NCI-H2171 treated with DMSO at 0.1 percent for 48 hours (cell line): Measurements from ENCODE around the gene DIP2C.
"Not testable (repeated sequence)": the region's sequence is repeated elsewhere in the genome, so short reads cannot be mapped to it uniquely, and the experiment has no call there.

Experiments used
- DNase-seq: peaks from one replicate; lab custom pipeline; 2025; lab: John Stamatoyannopoulos, UW

DIP2C gene

DNA sequence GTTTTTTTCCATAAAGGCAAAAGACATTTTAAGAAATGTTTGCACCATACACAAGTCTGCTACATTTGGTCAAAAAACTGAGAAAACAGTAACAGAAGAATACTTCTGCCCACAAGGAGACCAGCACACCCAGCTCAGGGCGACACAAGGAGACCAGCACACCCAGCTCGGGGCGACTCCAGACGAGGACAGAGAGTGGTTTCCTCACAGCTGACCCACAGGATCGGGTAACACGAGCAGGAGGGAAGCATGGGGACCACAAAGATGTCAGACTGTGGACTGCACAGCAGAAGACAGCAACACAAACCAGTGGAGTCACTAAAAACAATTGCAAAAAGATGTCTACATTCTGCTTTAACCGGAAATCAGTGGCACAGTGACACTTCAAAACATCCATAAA lies 237.6 kb downstream of the DIP2C start:
- no peak for DNase-seq

DNA sequence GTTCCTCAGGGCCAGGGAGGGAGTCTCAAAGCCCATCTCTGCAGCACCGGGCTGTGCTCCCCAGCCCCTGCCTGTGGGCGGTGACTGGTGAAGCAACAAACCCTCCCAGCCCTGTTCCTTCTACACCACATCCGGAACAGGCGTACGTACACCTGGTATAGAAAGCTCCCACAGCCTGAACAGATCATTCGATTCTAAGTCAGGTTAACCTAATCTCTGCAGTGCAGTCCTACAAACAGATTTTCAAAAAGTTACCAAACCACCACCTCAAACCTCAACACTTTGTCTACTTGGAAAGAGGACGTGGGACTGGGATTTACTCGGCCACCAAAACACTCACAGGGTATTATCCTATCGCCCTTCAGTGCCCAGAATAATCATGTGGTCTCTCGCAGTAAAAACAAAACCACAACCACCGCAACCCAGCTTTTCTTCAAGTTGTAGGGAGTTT lies 238.4 kb downstream of the DIP2C start:
- no peak for DNase-seq

DNA sequence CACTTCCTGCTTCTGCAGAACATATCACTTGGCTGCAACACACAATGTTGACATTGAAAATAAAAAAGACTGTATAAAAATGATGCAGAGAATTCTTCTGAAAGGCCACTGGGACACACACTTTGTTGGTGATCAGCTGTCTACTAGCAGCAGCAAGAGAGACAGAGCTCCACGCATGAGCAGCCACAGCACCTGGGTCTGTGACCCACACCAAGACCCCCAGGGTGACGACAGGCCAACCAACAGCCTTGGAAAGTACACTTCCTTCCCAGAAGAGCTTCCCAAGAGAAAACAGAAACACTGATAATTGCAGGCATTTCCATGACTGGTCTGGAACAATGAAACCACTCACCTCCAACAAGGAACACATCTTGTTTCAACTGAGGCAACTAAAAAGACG lies 239.0 kb downstream of the DIP2C start:
- no peak for DNase-seq

DNA sequence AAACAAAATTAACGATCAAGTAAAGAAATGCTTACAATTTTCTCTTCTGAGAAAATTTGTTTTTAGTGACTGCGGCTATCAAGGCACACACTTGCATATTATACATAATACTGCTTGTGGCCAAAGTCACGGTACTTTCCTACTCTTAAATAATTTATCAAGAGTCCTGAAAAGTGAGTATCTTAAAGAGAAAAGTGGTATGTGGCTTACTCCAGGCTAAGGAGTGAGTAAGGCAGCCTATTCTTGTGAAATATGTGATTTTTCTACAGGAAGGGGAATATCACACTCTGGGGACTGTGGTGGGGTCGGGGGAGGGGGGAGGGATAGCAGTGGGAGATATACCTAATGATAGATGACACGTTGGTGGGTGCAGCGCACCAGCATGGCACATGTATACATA lies 240.1 kb downstream of the DIP2C start:
- not testable (repeated sequence) for DNase-seq

DNA sequence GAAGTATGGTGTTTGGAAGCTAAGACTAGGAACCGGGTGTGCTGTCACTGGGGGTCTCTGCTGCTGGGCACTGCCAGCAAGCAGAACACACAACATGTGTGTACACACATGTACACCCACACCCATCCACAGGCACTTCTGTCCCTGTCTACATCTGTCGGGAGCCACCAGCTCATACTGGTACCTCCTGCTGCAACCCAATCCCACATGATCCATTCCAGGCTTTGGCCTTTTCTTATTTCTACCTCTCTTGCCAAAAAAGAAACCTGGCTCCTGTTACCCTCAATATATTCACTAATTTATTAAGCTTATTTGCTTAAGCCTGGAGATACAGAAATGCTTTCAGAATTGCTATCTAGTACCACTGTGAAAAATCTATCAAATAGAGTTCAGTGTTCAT lies 246.0 kb downstream of the DIP2C start:
- no peak for DNase-seq

DNA sequence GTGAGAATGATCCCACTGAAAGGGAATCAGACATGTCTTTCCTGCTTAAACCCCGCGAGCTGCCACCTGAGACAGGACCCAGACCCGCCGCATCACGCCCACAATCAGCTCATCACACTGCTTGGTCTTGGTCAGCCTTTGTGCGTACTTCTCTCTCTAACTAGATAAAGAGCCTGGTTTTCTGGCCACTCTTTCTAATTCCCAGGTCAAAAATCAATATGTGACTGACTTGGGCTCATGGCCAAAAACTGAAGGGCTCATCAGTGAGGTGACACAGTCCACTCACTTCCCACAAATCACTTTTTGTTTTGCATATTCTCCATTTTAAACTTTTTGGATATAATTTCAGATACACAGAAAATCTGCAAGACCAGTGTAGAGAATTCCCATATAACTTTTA lies 247.3 kb downstream of the DIP2C start:
- no peak for DNase-seq

DNA sequence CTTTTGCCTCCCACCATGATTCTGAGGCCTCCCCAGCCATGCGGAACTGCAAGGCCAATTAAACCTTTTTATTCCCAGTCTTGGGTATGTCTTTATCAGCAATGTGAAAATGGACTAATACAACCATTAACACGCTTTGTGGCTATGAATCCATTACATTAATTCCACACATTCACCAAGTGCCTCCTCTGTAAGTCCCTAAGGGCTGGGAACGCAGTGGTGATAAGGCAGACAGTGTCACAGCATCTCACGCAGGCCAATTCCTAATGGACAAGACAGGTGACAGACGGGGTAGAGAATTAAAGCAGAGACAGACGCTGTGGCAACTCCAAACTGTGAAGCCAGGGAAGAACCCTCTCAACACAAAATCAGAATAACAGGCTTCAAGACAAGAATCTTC lies 247.8 kb downstream of the DIP2C start:
- DNase-seq: no peak

DNA sequence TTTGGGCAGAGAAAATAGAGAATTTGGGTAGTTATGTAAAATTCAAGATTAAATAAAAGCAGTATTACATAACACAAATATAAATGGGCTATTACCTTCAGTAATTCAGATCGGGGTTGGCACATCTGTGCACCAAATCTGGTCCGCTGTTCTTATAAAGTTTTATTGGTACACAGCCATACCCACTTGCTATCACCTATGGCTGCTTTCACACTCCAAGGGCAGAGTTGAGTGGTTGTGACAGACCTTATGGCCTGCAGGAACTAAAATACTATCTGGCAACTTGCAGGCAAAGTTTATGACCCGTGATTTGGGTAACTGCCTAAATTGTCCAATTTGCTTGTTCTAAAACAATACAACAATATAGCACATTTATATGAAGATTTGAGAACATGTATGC lies 249.3 kb downstream of the DIP2C start:
- no peak for DNase-seq

DNA sequence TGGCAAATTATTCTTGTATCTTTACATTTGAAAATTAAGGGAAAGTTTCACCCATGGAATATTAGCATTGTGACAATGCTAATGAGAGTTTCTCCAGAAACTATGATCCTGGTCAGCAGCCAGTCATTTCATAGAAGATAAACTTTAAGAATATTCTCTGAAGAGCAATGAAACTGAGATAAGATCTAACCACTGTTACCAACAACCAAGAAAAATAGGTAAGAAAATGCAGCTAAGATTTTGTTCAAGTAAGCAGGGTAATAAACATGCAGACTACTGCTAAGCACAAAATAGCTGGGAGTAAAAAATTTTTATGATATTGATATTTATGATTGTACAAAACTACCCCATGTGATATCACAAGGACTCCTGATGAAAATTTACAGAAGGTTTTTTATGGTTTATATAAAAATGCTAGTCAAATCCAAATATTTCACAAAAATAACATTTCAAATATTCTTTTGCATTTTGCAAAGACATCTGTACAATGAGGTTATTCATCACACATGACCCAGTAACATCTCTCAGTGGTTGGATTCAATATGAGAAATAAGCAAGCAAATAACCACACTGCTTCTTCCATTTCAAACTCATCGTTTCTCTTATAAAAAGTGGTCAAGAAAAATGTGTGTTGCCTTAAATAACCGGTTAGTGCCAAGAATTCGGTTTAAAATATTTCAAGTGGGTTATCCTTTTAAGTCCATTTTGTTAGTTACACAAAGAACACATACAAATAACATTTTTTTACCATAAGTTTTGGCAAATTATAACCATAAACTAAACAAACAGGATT lies 251.6 kb downstream of the DIP2C start:
- no peak for DNase-seq

DNA sequence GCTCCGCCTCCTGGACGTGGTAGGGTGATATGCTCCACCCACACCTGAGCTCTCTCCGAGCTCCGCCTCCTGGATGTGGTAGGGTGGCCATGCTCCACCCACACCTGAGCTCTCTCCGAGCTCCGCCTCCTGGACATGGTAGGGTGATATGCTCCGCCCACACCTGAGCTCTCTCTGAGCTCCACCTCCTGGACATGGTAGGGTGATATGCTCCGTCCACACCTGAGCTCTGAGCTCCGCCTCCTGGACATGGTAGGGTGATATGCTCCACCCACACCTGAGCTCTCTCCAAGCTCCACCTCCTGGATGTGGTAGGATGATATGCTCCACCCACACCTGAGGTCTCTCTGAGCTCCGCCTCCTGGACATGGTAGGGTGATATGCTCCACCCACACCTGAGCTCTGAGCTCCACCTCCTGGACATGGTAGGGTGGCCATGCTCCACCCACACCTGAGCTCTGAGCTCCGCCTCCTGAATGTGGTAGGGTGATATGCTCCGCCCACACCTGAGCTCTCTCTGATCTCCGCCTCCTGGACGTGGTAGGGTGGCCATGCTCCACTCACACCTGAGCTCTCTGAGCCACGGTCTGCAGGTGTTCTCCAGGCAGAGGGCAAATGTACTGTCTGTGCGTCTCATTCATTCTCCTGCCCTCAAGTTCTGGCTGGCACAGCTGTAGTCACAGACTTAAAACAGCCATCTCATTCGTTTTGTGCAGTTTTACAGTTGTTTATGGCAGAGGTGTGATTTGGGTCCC lies 252.4 kb downstream of the DIP2C start:
- DNase-seq: no peak

DNA sequence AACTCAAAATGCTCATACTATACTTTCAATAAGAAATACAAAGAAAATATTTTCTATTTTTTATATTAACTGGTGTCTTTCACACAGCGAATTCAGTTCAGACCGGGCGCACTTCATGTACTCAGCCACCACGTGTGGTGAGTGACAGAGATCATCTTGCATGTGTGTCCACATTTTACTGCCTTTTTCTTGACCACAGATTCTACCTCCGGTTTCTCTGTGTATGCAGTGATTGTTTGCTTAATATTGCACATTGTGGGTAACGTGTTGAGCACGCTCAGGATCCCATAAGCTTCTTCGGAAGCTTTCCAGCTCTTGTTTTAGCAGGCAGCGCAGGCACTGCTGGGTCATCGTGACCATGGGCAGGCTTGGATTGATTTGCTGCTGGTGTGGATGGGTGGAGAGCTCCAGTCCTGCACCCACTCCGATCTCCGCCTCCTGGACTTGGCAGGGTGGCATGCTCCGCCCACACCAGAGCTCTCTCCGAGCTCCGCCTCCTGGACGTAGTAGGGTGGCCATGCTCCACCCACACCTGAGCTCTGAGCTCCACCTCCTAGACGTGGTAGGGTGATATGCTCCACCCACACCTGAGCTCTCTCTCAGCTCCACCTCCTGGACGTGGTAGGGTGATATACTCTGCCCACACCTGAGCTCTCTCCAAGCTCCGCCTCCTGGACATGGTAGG lies 253.3 kb downstream of the DIP2C start:
- DNase-seq: no peak

DNA sequence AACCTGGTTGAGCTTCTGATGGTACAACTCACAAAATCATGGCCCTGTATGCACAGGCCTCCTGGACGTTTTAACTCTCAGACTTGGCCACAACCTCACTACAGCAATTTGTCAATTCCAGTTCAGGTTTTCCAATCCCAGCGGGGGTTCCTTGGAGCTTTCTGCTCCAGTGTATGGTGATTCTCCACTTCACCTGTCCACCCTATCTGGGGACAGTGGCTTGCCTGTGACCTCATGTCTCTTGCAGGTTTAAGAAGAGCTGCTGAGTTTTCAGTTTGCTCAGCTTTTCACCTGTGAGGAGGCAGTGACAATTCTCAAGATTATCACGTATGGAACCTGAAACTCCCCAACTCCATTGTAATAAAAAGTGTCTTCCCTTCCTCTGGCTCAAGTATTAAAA lies 254.1 kb downstream of the DIP2C start:
- DNase-seq: no peak

DNA sequence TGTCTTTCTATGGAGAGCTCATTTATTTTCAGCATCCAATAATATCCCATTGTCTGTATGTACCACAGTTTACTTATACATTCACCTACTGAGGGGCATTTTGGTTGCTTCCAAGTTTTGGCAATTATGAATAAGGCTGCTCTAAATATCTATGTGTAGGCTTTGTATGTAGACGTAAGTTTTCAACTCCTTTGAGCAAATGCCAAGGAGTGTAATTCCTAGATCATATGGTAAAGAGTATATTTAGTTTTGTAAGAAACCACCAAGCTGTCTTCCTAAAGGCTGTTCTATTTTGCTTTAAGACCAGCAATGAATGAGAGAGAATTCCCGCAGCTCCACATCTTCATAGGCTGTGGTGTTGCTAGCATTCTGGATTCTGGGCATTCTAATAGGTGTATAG lies 259.8 kb downstream of the DIP2C start:
- no peak for DNase-seq

DNA sequence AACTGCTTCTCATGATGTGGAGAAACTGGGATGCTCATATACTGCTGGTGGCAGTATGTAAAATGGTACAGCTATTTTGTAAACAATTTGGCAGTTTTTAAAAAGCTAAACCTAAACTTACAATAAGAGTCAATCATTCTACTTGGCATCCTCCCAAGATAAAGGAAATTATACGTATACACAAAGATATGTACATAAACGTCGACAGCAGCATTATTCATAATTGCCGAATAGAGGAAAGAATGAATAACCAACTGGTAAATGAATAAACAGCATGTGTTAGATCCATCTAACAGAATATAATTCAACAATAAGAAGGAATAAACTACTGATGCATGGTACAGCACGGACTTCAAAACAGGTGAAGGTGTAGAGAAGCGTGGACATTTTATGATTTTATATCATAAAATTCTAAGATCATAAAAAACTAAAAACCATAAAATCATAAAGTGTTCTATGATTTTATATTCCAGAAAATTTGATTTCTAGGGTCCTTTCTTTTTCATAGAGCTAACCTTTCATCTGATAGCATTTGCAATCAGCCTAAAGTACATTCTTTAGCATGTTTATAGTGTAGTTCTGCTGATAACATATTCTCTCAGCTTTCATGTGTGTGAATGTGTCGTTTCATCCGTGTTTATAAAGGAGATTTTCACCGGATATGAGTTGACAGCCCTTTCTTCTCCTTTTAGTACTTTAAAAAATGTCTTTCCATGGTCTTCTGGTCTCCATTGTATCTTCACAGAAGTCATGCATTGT lies 261.5 kb downstream of the DIP2C start:
- DNase-seq: no peak

DNA sequence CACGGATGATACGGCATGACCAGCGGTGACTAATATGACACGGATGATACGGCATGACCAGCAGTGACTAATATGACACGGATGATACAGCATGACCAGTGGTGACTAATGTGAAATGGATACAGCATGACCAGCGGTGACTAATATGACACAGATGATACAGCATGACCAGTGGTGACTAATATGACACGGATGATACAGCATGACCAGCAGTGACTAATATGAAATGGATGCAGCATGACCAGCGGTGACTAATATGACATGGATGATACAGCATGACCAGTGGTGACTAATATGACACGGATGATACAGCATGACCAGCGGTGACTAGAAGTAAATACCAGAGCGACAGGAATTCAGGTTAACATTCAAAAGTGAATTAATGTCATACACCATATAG lies 264.1 kb downstream of the DIP2C start:
- DNase-seq: not testable (repeated sequence)

DNA sequence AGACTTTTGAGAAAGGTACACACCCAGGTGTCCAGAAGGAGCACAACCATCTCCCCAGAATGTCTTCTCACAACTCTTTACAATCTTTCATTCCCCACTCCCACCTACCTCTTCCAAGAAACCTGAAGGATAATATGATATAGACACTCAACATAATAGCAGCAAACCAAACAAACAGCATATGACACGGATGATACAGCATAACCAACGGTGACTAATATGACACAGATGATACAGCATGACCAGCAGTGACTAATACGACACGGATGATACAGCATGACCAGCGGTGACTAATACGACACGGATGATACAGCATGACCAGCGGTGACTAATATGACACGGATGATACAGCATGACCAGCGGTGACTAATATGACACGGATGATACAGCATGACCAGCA lies 264.7 kb downstream of the DIP2C start:
- not testable (repeated sequence) for DNase-seq

DNA sequence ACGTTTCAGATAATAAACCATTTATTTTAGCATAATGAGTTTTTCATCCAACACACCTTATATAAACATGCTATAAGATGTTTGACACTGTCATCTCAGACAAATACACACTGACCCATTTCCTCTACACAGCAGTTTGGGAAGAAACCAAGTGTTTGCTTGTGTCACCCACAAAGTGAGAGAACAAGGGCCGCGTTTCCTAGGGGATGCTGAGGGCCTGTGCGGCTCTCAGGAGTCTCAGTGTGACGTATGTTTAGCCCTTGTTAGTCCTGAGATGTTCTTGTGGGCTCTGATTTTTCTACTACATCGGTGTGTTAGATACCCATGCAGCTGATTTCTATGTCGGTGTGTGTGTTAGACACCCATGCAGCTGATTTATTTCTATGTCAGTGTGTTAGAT lies 266.3 kb downstream of the DIP2C start:
- no peak for DNase-seq

DNA sequence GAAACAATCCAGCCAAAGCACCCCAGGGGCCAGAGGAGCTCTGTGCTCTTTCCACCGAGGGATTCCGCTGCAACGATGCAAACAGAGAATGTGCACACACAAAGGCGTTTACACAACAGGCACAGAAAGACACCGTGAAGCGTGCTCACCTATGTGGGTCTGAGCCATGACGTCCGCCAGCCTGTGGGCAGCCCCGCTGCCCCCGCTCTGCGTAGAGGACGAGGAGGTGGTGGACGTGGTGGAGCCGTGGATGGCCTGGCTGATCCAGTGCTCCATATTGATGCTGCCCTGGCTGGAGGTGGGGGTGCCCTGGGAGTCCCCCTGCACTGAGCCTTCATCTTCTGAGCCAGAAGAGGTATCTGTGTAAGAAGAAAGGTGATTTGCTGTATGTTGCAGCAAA lies 266.8 kb downstream of the DIP2C start:
- no peak for DNase-seq

DNA sequence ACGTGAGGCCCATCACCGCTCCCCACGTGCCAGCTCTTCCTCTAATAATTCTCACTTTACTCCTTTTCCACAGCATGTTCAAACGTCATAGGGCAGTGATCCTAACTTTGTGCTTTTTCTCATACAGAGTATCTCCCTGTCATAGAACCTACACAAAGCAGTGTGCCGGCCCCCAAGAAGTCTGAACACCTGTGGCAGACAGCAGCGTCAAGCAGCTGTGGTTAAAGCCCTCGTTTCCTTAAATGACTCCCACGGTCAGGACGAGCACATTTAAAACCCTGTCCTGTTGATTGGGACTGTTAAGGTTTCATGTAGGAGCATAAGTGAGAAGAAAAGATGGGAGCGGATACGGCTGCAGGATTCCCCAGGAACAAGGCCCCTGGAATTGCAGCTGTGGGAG lies 267.2 kb downstream of the DIP2C start:
- no peak for DNase-seq

DNA sequence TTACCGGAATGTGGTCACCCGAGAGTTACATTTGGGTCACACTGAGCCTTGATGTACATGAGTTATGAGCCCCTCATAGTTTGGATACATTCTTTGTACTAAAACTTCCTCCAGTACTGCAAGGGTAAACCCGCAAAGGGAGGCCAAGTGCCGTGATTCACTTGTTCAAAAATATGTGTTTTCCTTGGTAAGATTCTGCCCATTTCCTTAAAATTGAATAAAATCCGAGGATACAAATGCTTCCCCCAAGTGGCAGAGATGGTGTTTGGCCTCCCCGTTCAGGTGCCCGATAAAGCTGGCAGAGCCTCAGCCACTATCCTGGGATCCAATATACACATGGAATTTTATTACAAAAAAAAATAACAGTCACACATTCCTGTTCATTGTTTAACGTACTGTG lies 268.3 kb downstream of the DIP2C start:
- DNase-seq: no peak

DNA sequence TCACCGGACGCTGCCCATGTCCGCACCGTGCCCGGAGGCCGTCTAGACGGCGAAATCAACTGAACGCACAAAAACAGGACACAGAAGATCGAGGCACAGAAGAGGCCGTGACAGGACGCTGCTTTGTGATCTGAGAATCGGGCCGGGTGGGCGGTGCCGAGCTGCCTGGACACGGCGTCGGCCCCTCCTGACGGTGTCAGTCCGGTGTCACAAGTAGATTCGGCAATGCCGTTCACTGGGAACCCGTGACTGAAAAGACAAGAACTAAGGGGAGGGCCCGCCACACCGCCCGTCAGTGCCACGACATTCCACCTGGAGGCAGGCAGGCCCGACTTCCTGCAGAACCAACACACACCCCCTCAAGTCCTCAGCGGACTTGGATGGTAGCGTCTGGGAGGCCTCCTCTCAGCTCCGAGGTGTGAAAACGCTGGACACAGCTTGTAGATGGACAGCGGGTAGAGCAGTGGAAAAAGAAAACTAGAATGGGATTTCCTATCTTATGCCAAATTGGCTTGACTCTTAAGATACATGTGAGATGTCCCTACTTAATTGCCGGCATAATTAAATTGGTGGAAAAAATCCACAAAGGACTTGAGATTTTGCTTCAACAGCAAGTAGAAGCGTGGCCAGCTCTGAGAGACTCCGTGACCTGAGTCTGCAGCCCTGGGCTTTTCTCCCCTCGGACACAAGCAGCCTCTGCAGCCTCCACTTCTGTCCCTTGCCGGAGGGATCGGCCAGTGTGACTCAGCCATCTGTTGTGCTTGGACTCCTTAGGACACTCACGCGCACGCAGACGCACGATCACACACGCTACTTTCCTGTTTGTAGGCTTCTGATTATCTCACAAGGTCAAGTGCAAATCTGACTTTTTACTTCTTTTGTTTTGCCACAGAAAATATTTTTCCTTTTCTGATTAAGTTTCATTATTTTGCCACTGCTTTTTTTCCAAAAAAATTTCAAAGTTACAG lies 269.0 kb downstream of the DIP2C start:
- no peak for DNase-seq
